ENCODE data around the gene SPHK2. TPM values are rescaled to one million over a fixed set of nuclear protein-coding genes. Genes with fewer than 3 reads are reported as not detected.

Gene SPHK2
- polyA plus RNA-seq, 1 of the 3 experiments (the other 2 are of a cell fraction) = 14.8 TPM

GRCh38 chr19:48629599-48630295 is 10.4 kb downstream of the SPHK2 start:
- POLR2A ChIA-PET = interaction anchor here (0.7 to 1.3 kb wide), 3 partner anchors 11 to 91 kb away, joined by 3 read pairs; partner anchors contain the start of genes RPL18 and SPHK2
- Histone ChIP-seq H3K9me3 (no peaks in the 10 kb centered on the region), H3K36me3 (replicated peaks in 1 of 2; ENCODE audit: control insufficient read depth in 1 of 2, insufficient read depth in 2 of 2, low read length in 1 of 2) (peaks cover 17 to 25% of the 10 kb centered on the region in 2 experiments), H3K4me3 (ENCODE audit: low read depth in 2 of 2, low read length in 1 of 2) (no peak overlapping the region), H2AFZ (ENCODE audit: low read depth) (no peak overlapping the region), H3K9ac (no peak overlapping the region), H3K27me3 (ENCODE audit: insufficient read depth) (no peaks in the 10 kb centered on the region), H3K4me1 (ENCODE audit: control insufficient read depth in 1 of 2, insufficient read depth in 2 of 2, low read depth in 1 of 2, low read length in 1 of 2) (peaks cover 20 to 28% of the 10 kb centered on the region in 2 experiments; a peak in 3 of 4 replicates), H3F3A (replicated peaks; ENCODE audit: insufficient read depth) (peaks cover 11% of the 10 kb centered on the region), H3K79me2 (ENCODE audit: insufficient read depth) (peaks cover 3% of the 10 kb centered on the region; the same call in 1 of the 2 replicates), H3K9me2 (no peaks in the 10 kb centered on the region), H3K27ac (ENCODE audit: low read depth in 2 of 2, low read length in 1 of 2) (no peak overlapping the region), H3K4me2 (no peak overlapping the region), H4K20me1 (ENCODE audit: insufficient read depth) (no peaks in the 10 kb centered on the region)
- WGBS (ENCODE audit: low lambda C conversion rate) = 93% methylated on average over 31 of the region's 48 CpGs
- CTCF ChIA-PET = no interaction called here
- peak; percentile 71 for DNase-seq
- TF ChIP-seq PBX3 (IDR thresholded peaks at IDR 0.05) (0 out of 2 replicates have a peak, but pooled peaks have one; percentile 5), REST (IDR thresholded peaks at IDR 0.05; ENCODE audit: low read depth, low read length) (no peak), FOXJ3 (CRISPR knock-in tag; IDR thresholded peaks at IDR 0.05) (no peak)

GRCh38 chr19:48630296-48631063 is 11.2 kb downstream of the SPHK2 start:
- TF ChIP-seq POLR2AphosphoS5 (IDR thresholded peaks at IDR 0.05; ENCODE audit: low read depth, low read length) (no peak; the same call in 1 of the 2 replicates), USF2 (IDR thresholded peaks at IDR 0.05; ENCODE audit: borderline replicate concordance, low read depth, low read length) (no peak), SIN3A (IDR thresholded peaks at IDR 0.05; ENCODE audit: borderline replicate concordance, low read depth, low read length) (no peak), USF1 (IDR thresholded peaks at IDR 0.05; ENCODE audit: borderline replicate concordance, low read depth) (no peak), SMC3 (IDR thresholded peaks at IDR 0.05; ENCODE audit: low read depth, low read length) (no peak), PBX3 (IDR thresholded peaks at IDR 0.05) (0 out of 2 replicates have a peak, but pooled peaks have one; percentile 0)
- CTCF ChIA-PET = no interaction called here
- WGBS (ENCODE audit: low lambda C conversion rate) = 89% methylated on average over 40 of the region's 47 CpGs

More at GRCh38 chr19:48630296-48631063, 11.2 kb downstream of the SPHK2 start:
- DNase-seq = no peak
- no peak overlapping the region for H3K4me2 ChIP-seq
- peaks cover 25 to 27% of the 10 kb centered on the region in 2 experiments for H3K4me1 ChIP-seq (ENCODE audit: control insufficient read depth in 1 of 2, insufficient read depth in 2 of 2, low read depth in 1 of 2, low read length in 1 of 2)
- no peaks in the 10 kb centered on the region for H4K20me1 ChIP-seq (ENCODE audit: insufficient read depth)
- H3K9ac ChIP-seq = no peak overlapping the region
- no peak overlapping the region for H2AFZ ChIP-seq (ENCODE audit: low read depth)
- H3K27ac ChIP-seq (ENCODE audit: low read depth in 2 of 2, low read length in 1 of 2) = no peak overlapping the region
- H3K9me2 ChIP-seq = no peaks in the 10 kb centered on the region
- H3K27me3 ChIP-seq (ENCODE audit: insufficient read depth) = no peaks in the 10 kb centered on the region
- H3K9me3 ChIP-seq = no peaks in the 10 kb centered on the region
- POLR2A ChIA-PET = interaction anchor here (0.7 to 1.3 kb wide), 3 partner anchors 11 to 90 kb away, joined by 3 read pairs; partner anchors contain the start of genes RPL18 and SPHK2
- H3K36me3 ChIP-seq (replicated peaks in 1 of 2; ENCODE audit: control insufficient read depth in 1 of 2, insufficient read depth in 2 of 2, low read length in 1 of 2) = peaks cover 17 to 25% of the 10 kb centered on the region in 2 experiments
- H3K4me3 ChIP-seq (ENCODE audit: low read depth in 2 of 2, low read length in 1 of 2) = no peak overlapping the region
- no peaks in the 10 kb centered on the region; the same call in 1 of the 2 replicates for H3K79me2 ChIP-seq (ENCODE audit: insufficient read depth)
- peaks cover 16% of the 10 kb centered on the region for H3F3A ChIP-seq (replicated peaks; ENCODE audit: insufficient read depth)

Data from SK-N-SH (cell line).